ENCODE data around the gene ITK. TPM values are rescaled to one million over a fixed set of nuclear protein-coding genes. Genes with fewer than 3 reads are reported as not detected.

ITK gene
- total and polyA plus RNA-seq, 2 of the 8 experiments (the other 6 are each of a cell fraction or from before 2014, with no cell fraction given), result 0.05 TPM; not detected in 1

GRCh38 chr5:157269165-157269671 lies 88.6 kb downstream of the ITK start:
- Histone ChIP-seq H4K91ac (replicated peaks; ENCODE audit: insufficient read length, low read length) (no peak overlapping the region), H3K4me1 (replicated peaks in 1 of 4; ENCODE audit: control insufficient read depth in 3 of 4, insufficient read depth in 4 of 4, low read length in 3 of 4) (peaks cover 8 to 19% (median 11%) of the 10 kb centered on the region in 4 experiments), H3K14ac (ENCODE audit: insufficient read length) (no peak overlapping the region), H2BK20ac (ENCODE audit: low read length) (no peak overlapping the region), H3K4ac (replicated peaks; ENCODE audit: insufficient read length, low read depth, low read length) (peak overlapping the region; percentile 6), H3K56ac (replicated peaks; ENCODE audit: insufficient read length, low read depth, low read length) (no peak overlapping the region), H2BK12ac (ENCODE audit: low read depth, low read length) (no peak overlapping the region), H3K36me3 (ENCODE audit: control insufficient read depth in 2 of 4, insufficient read depth in 4 of 4, low read length in 3 of 4) (no peaks in the 10 kb centered on the region), H2AK5ac (ENCODE audit: low read depth, low read length) (no peak overlapping the region), H3K79me2 (ENCODE audit: control insufficient read depth in 1 of 2, insufficient read depth in 2 of 2, low read length in 2 of 2) (peaks cover 0 to 61% of the 10 kb centered on the region in 2 experiments; a peak in 2 of 4 replicates), H3K27ac (ENCODE audit: low read depth, low read length) (no peak overlapping the region), H3K79me1 (ENCODE audit: low read depth, low read length) (peaks cover 10% of the 10 kb centered on the region), H3K9me3 (ENCODE audit: insufficient read depth in 2 of 2, low read depth in 1 of 2, low read length in 1 of 2) (no peaks in the 10 kb centered on the region), H4K5ac (ENCODE audit: insufficient read length, low read depth, low read length) (no peak overlapping the region), H2BK120ac (replicated peaks; ENCODE audit: low read depth, low read length) (no peak overlapping the region), H3K27me3 (replicated peaks in 1 of 4; ENCODE audit: control insufficient read depth in 3 of 4, extremely low read depth in 1 of 4, insufficient read depth in 3 of 4, low read length in 3 of 4) (no peaks in the 10 kb centered on the region; a peak in 2 of 7 replicates), H3K4me3 (ENCODE audit: extremely low read depth in 1 of 4, insufficient read depth in 2 of 4, low read depth in 3 of 4, low read length in 4 of 4) (peak overlapping the region in 1 of 4 experiments; percentile 9; a peak in 1 of 8 replicates), H3K23me2 (ENCODE audit: low read depth, low read length) (peaks cover 11% of the 10 kb centered on the region; the same call in 1 of the 2 replicates), H2BK5ac (ENCODE audit: low read depth, low read length) (no peak overlapping the region), H2AFZ (ENCODE audit: low read length) (no peak overlapping the region), H4K8ac (ENCODE audit: extremely low read depth, insufficient read depth, low read length) (no peak overlapping the region), H2BK15ac (ENCODE audit: low read length) (no peak overlapping the region), H3K23ac (ENCODE audit: insufficient read length) (no peak overlapping the region), H3K4me2 (ENCODE audit: insufficient read depth in 1 of 2, low read depth in 2 of 2, low read length in 2 of 2) (peak overlapping the region; percentile 52 to 63), H4K20me1 (replicated peaks in 1 of 2; ENCODE audit: control insufficient read depth in 1 of 2, insufficient read depth in 2 of 2, low read length in 2 of 2) (peaks cover 3 to 13% of the 10 kb centered on the region in 2 experiments), H3K18ac (ENCODE audit: extremely low read depth, low read length) (no peak overlapping the region), H3K9ac (replicated peaks in 1 of 4; ENCODE audit: extremely low read depth in 1 of 4, low read depth in 3 of 4, low read length in 3 of 4) (no peak overlapping the region)
- FAIRE-seq, result peak; percentile 24
- WGBS, 2 experiments (ENCODE audit: extremely low coverage in 1 of 2, insufficient coverage in 1 of 2, insufficient read length in 1 of 2, insufficient replicate concordance in 2 of 2, low coverage in 1 of 2, low lambda C conversion rate in 2 of 2, missing lambda C conversion rate in 1 of 2), result 52% methylated on average over 6 of the region's 6 CpGs; no CpG with 5 or more reads in 1 of the 2 experiments
- TF ChIP-seq SAP30 (IDR thresholded peaks at IDR 0.05; ENCODE audit: insufficient read depth, insufficient replicate concordance, low read length), result no peak
- peak in 1 of 2 experiments; percentile 52; a peak in 2 of 3 replicates for TF ChIP-seq POLR2A (IDR thresholded peaks at IDR 0.05; ENCODE audit: control extremely low read depth in 1 of 2, low read depth in 2 of 2, low read length in 2 of 2)
- 0 out of 2 replicates have a peak, but pooled peaks have one; percentile 12 for TF ChIP-seq SP1 (IDR thresholded peaks at IDR 0.05; ENCODE audit: low read depth, low read length)
- peak; percentile 54; the same call in 1 of the 2 replicates for TF ChIP-seq TBP (IDR thresholded peaks at IDR 0.05; ENCODE audit: low read depth, low read length)
- TF ChIP-seq TAF1 (IDR thresholded peaks at IDR 0.05; ENCODE audit: low read depth, low read length), result peak; percentile 35; the same call in 1 of the 2 replicates
- no peak for TF ChIP-seq HDAC6 (IDR thresholded peaks at IDR 0.05; ENCODE audit: low read depth, low read length)
- no peak for TF ChIP-seq MAFK (IDR thresholded peaks at IDR 0.05; ENCODE audit: low read depth, low read length)
- peak; percentile 14; the same call in 1 of the 2 replicates for TF ChIP-seq CEBPB (IDR thresholded peaks at IDR 0.05; ENCODE audit: low read depth, low read length)
- CTCF ChIA-PET (ENCODE audit: partially characterized antibody), result interaction anchor here (0.8 to 3.6 kb wide), 4 partner anchors 16 to 59 kb away, joined by 3 to 28 read pairs (median 5); no protein-coding TSS in a partner anchor
- POLR2A ChIA-PET (ENCODE audit: partially characterized antibody), result interaction anchor here (0.6 to 0.7 kb wide), 2 partner anchors 13 to 126 kb away, joined by 3 read pairs; partner anchors contain the start of gene MED7
- no peak for DNase-seq (ENCODE audit: low read depth in 1 of 2, low spot score in 2 of 2)

Measured in H1 (cell line).